TTC549 (cell line): ENCODE measurements around the gene RBM43.
"Not testable (repeated sequence)": the region's sequence is repeated elsewhere in the genome, so short reads cannot be mapped to it uniquely, and the experiment has no call there.

Experiments
- FAIRE-seq: peaks from 2 replicates; lab custom pipeline; 2012; peaks lifted over from hg19 to GRCh38; lab: Jason Lieb, UNC

Gene RBM43

GRCh38 chr2:151268085-151268484 is 6.4 kb upstream of the RBM43 start:
- no peak for FAIRE-seq

GRCh38 chr2:151267537-151267936 is 5.9 kb upstream of the RBM43 start:
- no peak for FAIRE-seq

- FAIRE-seq = no peak
Observed at GRCh38 chr2:151265991-151266390, 4.3 kb upstream of the RBM43 start.

- no peak for FAIRE-seq
Observed at GRCh38 chr2:151264157-151264825, 2.6 kb upstream of the RBM43 start.

- no peak for FAIRE-seq
Observed at GRCh38 chr2:151262629-151263028, 966 bp upstream of the RBM43 start.

- FAIRE-seq = no peak
Observed at GRCh38 chr2:151261977-151262291, 271 bp upstream of the RBM43 start.

- FAIRE-seq = no peak
Observed at GRCh38 chr2:151260573-151261230, 961 bp downstream of the RBM43 start.

GRCh38 chr2:151258121-151258520 is 3.5 kb downstream of the RBM43 start:
- no peak for FAIRE-seq

- FAIRE-seq = no peak
Observed at GRCh38 chr2:151252646-151253045, 9.0 kb downstream of the RBM43 start.

- no peak for FAIRE-seq
Observed at GRCh38 chr2:151251012-151251411, 10.7 kb downstream of the RBM43 start.

GRCh38 chr2:151247432-151247831 is 14.2 kb downstream of the RBM43 start:
- FAIRE-seq = no peak

- FAIRE-seq = no peak
Observed at GRCh38 chr2:151246152-151246551, 15.5 kb downstream of the RBM43 start.

GRCh38 chr2:151243468-151243867 is 18.2 kb downstream of the RBM43 start:
- FAIRE-seq = no peak

GRCh38 chr2:151241224-151241623 is 20.4 kb downstream of the RBM43 start:
- FAIRE-seq = no peak

- FAIRE-seq = no peak
Observed at GRCh38 chr2:151240433-151240832, 21.2 kb downstream of the RBM43 start.

- no peak for FAIRE-seq
Observed at GRCh38 chr2:151239624-151240023, 22.0 kb downstream of the RBM43 start.

GRCh38 chr2:151238527-151239487 is 22.9 kb downstream of the RBM43 start:
- peak; percentile 83 for FAIRE-seq

- no peak for FAIRE-seq
Observed at GRCh38 chr2:151237422-151238025, 24.1 kb downstream of the RBM43 start.

- not testable (repeated sequence) for FAIRE-seq
Observed at GRCh38 chr2:151233760-151234159, 27.9 kb downstream of the RBM43 start.

GRCh38 chr2:151233288-151233687 is 28.4 kb downstream of the RBM43 start:
- not testable (repeated sequence) for FAIRE-seq

- FAIRE-seq = no peak
Observed at GRCh38 chr2:151230627-151231140, 31.0 kb downstream of the RBM43 start.

- FAIRE-seq = no peak
Observed at GRCh38 chr2:151228847-151229512, 32.7 kb downstream of the RBM43 start.
